Ovary (tissue), 3 donors: ENCODE results near the gene KRTAP1-4.

ENCODE experiments used
- CTCF ChIP-seq, 3 donors: fragments of 450-650 bp in 2 of 3; fragments of 200-600 bp in 1 of 3; IDR thresholded peaks; one replicate each; pipeline versions ENCODE4 v1.5.1 to v1.8.0; 2016 to 2022; ENCODE audit warnings: antibody characterized with exemption in 3 of 3, mild to moderate bottlenecking in 1 of 3
- EP300 ChIP-seq: sonication (generic); formaldehyde crosslinking; IDR thresholded peaks from one replicate; pipeline ENCODE4 v1.6.1; 2017; ENCODE audit warnings: antibody characterized with exemption
- POLR2A ChIP-seq: fragments of 450-650 bp; IDR thresholded peaks from one replicate; pipeline ENCODE4 v1.6.1; 2017; ENCODE audit warnings: antibody characterized with exemption, mild to moderate bottlenecking, moderate library complexity
- donor health status: DM: no; HTN: no; CAD: no.

- TF ChIP-seq CTCF (IDR thresholded peaks at IDR 0.05) (no peak), POLR2A (no peak), EP300 (no peak)
Measured at GRCh38 chr17:40997361-40997760, 32.6 kb downstream of the KRTAP1-4 start.
